ENCODE results near the gene RRP15. TPM values are rescaled to one million over a fixed set of nuclear protein-coding genes. Genes with fewer than 3 reads are reported as not detected.
A peak's percentile ranks its signal among the peaks of the same experiment; 100 is the strongest.

Gene RRP15
- total RNA-seq, 2 donors from 2014 or later, result 4.1 TPM

DNA sequence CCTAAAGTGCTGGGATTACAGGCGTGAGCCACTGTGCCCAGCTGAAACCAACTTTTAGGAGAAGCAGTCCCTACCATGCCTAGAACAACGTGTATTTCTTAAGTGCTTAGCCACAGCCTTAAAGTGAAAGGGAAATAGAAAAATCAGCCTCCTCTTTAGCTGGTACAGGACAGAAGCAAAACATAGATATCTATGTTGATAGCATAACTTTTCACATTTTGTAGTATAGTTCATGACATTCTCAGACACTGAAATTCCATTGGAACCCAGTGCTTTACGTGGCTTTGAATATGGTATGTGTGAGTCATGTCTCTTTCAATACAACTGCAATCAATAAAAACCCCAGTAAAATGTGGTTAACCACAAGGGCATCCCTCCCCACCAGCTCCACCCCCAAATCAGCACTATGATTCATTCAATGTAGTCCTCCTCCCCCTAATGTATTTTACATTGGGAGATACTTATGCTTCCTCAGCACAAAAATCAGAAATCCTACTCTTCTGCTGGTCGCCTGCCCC, 92.1 kb downstream of the RRP15 start:
- H3K4me3 ChIP-seq, result no peak overlapping the region
- no peaks in the 10 kb centered on the region for H3K4me1 ChIP-seq (replicated peaks)
- H3K36me3 ChIP-seq, result no peaks in the 10 kb centered on the region
- no peak overlapping the region for H3K27ac ChIP-seq
- DNase-seq (ENCODE audit: low spot score), result peak; percentile 29
- no peaks in the 10 kb centered on the region for H3K9me3 ChIP-seq
- intact Hi-C loops (cut with DNase I), result no loop called here
- peak; percentile 49 for TF ChIP-seq POLR2AphosphoS5 (IDR thresholded peaks at IDR 0.05)
- TF ChIP-seq, protein P1, sequence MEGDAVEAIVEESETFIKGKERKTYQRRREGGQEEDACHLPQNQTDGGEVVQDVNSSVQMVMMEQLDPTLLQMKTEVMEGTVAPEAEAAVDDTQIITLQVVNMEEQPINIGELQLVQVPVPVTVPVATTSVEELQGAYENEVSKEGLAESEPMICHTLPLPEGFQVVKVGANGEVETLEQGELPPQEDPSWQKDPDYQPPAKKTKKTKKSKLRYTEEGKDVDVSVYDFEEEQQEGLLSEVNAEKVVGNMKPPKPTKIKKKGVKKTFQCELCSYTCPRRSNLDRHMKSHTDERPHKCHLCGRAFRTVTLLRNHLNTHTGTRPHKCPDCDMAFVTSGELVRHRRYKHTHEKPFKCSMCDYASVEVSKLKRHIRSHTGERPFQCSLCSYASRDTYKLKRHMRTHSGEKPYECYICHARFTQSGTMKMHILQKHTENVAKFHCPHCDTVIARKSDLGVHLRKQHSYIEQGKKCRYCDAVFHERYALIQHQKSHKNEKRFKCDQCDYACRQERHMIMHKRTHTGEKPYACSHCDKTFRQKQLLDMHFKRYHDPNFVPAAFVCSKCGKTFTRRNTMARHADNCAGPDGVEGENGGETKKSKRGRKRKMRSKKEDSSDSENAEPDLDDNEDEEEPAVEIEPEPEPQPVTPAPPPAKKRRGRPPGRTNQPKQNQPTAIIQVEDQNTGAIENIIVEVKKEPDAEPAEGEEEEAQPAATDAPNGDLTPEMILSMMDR (IDR thresholded peaks at IDR 0.05), result no peak
- no peaks in the 10 kb centered on the region for H3K27me3 ChIP-seq (replicated peaks; ENCODE audit: insufficient read depth)
- WGBS, result 38% methylated on average over 4 of the region's 4 CpGs

DNA sequence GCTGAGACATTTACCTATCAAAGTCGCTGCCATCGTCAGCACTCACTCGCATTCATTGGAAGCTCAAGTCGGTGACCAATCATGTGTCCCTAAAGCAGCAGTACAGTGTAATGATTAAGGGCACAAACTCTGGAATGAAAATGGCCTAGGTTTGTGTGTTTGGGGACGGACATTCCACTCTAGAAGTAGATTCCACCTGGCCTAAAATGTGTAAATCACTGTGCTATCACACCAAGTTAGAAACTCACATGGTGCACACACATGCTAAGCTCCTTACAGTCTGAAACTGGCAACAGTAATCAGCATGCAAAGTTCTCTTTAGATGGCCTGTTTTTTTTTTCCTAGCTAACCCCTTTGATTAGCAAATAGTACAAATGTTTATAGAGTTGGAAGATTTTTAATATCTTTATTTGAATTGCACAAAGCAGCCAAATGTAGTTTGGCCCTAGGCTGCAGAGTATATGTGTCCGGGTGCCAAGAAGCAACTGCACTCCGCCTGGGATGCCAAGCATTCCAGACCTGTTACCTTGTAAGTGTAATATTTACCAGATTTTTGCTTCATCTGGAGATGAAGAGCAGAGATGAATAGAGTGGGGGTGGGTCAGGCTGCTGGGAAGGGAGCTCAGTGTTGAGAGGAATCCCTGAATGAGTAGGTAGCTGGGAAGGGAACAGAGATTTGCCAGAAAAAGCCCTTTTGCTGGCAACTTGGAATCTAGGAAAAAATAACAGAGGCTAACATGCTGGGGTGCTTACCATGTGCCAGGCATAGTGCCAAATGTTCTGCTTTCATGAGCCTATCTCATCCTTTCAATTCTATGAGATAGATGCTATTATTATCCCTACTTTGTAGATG, 95.3 kb downstream of the RRP15 start:
- Histone ChIP-seq H3K27ac (no peak overlapping the region), H3K4me3 (no peak overlapping the region), H3K4me1 (replicated peaks) (no peaks in the 10 kb centered on the region), H3K36me3 (no peaks in the 10 kb centered on the region), H3K27me3 (replicated peaks; ENCODE audit: insufficient read depth) (no peaks in the 10 kb centered on the region), H3K9me3 (no peaks in the 10 kb centered on the region)
- intact Hi-C loops (cut with DNase I), result no loop called here
- TF ChIP-seq, protein P1 (IDR thresholded peaks at IDR 0.05), result no peak
- TF ChIP-seq POLR2AphosphoS5 (IDR thresholded peaks at IDR 0.05) (peak; percentile 60), POLR2A (IDR thresholded peaks at IDR 0.05) (no peak)
- DNase-seq (ENCODE audit: low spot score), result peak; percentile 46
- WGBS, result 58% methylated on average over 7 of the region's 7 CpGs

DNA sequence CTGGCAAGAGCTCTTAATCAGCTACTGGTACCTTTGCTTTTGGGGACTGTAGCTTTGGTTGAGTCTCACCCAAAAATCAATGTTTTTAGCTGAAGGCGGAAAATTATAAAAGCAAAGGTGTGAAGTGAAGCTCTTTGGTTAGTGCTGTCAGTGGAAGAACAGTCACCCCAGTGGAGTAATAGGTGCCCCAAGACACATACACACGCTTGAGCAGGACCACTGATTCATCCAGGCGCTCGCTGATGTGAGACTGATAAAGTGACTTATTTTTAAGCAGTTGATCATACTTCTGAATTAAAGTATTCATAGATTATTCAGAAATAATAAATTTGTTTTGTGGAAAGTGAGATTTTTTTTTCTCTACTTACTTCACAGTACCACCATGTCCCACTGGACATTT, 97.2 kb downstream of the RRP15 start:
- no peak for TF ChIP-seq POLR2A (IDR thresholded peaks at IDR 0.05)
- TF ChIP-seq, protein P1 (IDR thresholded peaks at IDR 0.05), result no peak
- no peak for TF ChIP-seq POLR2AphosphoS5 (IDR thresholded peaks at IDR 0.05)
- no peaks in the 10 kb centered on the region for H3K27me3 ChIP-seq (replicated peaks; ENCODE audit: insufficient read depth)
- H3K4me3 ChIP-seq, result no peak overlapping the region
- intact Hi-C loops (cut with DNase I), result no loop called here
- no peaks in the 10 kb centered on the region for H3K9me3 ChIP-seq
- no peaks in the 10 kb centered on the region for H3K4me1 ChIP-seq (replicated peaks)
- 96% methylated on average over 4 of the region's 4 CpGs for WGBS
- no peak overlapping the region for H3K27ac ChIP-seq
- H3K36me3 ChIP-seq, result no peaks in the 10 kb centered on the region
- no peak for DNase-seq (ENCODE audit: low spot score)

DNA sequence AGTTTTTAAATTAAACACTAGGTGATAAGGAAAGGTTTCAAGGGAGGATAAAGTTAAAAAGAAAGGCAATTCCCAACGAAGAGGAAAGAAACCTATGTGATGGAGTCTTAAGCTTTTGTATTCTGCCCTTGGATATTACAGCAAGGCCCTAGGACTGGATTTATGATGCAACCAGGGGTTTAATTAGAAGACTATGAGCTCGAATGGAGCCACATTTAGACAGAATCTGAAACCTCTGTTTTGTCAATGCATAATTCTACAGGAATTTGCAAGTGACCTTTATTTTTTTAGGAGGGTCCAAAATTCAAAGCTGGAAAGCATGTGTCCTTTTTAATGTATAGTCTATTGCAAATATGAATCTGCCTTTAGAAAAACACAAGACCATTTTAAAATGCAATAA, 98.0 kb downstream of the RRP15 start:
- no peak for DNase-seq (ENCODE audit: low spot score)
- no peaks in the 10 kb centered on the region for H3K4me1 ChIP-seq (replicated peaks)
- no peaks in the 10 kb centered on the region for H3K27me3 ChIP-seq (replicated peaks; ENCODE audit: insufficient read depth)
- intact Hi-C loops (cut with DNase I), result no loop called here
- H3K36me3 ChIP-seq, result no peaks in the 10 kb centered on the region
- H3K4me3 ChIP-seq, result no peak overlapping the region
- no peaks in the 10 kb centered on the region for H3K9me3 ChIP-seq
- no peak overlapping the region for H3K27ac ChIP-seq
- no peak for TF ChIP-seq POLR2AphosphoS5 (IDR thresholded peaks at IDR 0.05)
- TF ChIP-seq POLR2A (IDR thresholded peaks at IDR 0.05), result no peak
- TF ChIP-seq, protein P1 (IDR thresholded peaks at IDR 0.05), result no peak
- WGBS, result 65% methylated on average over 2 of the region's 2 CpGs

DNA sequence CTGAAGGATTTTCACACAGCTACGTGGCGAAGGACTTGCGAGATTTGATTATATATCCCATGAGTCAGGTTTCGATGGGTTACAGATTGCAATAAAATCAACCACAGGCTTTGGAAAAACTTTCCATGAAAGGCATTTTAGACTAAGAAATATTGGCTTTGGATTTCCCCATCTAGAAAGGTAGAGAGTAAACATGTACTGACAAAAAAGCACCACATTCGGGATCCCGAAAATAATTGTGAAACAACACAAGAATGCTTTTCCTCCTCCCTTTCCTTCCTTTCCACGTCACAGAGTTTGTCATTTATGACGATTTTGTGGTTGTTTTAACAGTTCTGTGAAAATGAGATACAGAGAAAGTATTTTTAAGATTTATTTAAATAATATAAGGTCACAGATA, 98.6 kb downstream of the RRP15 start:
- TF ChIP-seq POLR2A (IDR thresholded peaks at IDR 0.05) (no peak), POLR2AphosphoS5 (IDR thresholded peaks at IDR 0.05) (no peak)
- TF ChIP-seq, protein P1 (IDR thresholded peaks at IDR 0.05), result no peak
- intact Hi-C loops (cut with DNase I), result no loop called here

More for the DNA sequence above, 98.6 kb downstream of the RRP15 start:
- Histone ChIP-seq H3K36me3 (no peaks in the 10 kb centered on the region), H3K27ac (no peak overlapping the region), H3K9me3 (no peaks in the 10 kb centered on the region), H3K4me1 (replicated peaks) (no peaks in the 10 kb centered on the region), H3K4me3 (no peak overlapping the region), H3K27me3 (replicated peaks; ENCODE audit: insufficient read depth) (no peaks in the 10 kb centered on the region)
- 63% methylated on average over 8 of the region's 8 CpGs for WGBS
- no peak for DNase-seq (ENCODE audit: low spot score)

Data from prostate gland (tissue), 2 donors.